Neuronal stem cell (in vitro differentiated cells): Measurements from ENCODE around the gene DDX59.

Source experiments
- DNase-seq: peaks from one replicate; pipeline ENCODE4 v3.0.0-alpha.2; 2013; ENCODE audit warnings: low spot score
- H2AFZ ChIP-seq: one replicate; pipeline ENCODE4 v1.6.1; 2013; ENCODE audit warnings: mild to moderate bottlenecking, low read length, inconsistent platforms
- H2AK5ac ChIP-seq: 2 replicates; pipeline ENCODE4 v1.6.1; 2013; ENCODE audit warnings: low read depth, mild to moderate bottlenecking, inconsistent platforms, low read length, moderate library complexity, mixed read lengths
- H2BK120ac ChIP-seq: 2 replicates; pipeline ENCODE4 v1.6.1; 2013; ENCODE audit warnings: low read depth, mild to moderate bottlenecking, inconsistent platforms, low read length, moderate library complexity, mixed read lengths
- H2BK12ac ChIP-seq: one replicate; pipeline ENCODE4 v1.6.1; 2013; ENCODE audit warnings: low read length, inconsistent platforms
- H2BK15ac ChIP-seq: 2 replicates; pipeline ENCODE4 v1.6.1; 2013; ENCODE audit warnings: mild to moderate bottlenecking, low read length, inconsistent platforms, mixed read lengths
- H2BK5ac ChIP-seq: one replicate; pipeline ENCODE4 v1.6.1; 2013; ENCODE audit warnings: inconsistent platforms, mild to moderate bottlenecking, low read length, moderate library complexity
- H3K14ac ChIP-seq: one replicate; pipeline ENCODE4 v1.6.1; 2013; ENCODE audit warnings: low read length, inconsistent platforms
- H3K18ac ChIP-seq: 2 replicates; pipeline ENCODE4 v1.6.1; 2013; ENCODE audit warnings: low read length, inconsistent platforms
- H3K23ac ChIP-seq: 2 replicates; pipeline ENCODE4 v1.6.1; 2013; ENCODE audit warnings: low read depth, mild to moderate bottlenecking, mixed read lengths, low read length, inconsistent platforms; ENCODE audit not compliant: poor library complexity
- H3K27ac ChIP-seq: replicated peaks from 3 replicates; pipeline ENCODE4 v1.5.1; 2013; ENCODE audit warnings: low read length, inconsistent platforms
- H3K27me3 ChIP-seq, 3 experiments: 2 replicates each; pipeline ENCODE4 v1.6.1; 2013; ENCODE audit warnings: low read length in 3 of 3, mild to moderate bottlenecking in 2 of 3, inconsistent platforms in 1 of 3, low read depth in 1 of 3, mixed read lengths in 1 of 3, moderate library complexity in 1 of 3; ENCODE audit not compliant: control insufficient read depth in 3 of 3, insufficient read depth in 3 of 3
- H3K36me3 ChIP-seq, 2 donors: replicated peaks in 1 of 2; 2 replicates each; pipeline ENCODE4 v1.6.1; 2013; ENCODE audit warnings: low read length in 2 of 2; ENCODE audit not compliant: control insufficient read depth in 2 of 2, insufficient read depth in 2 of 2
- H3K4ac ChIP-seq: 2 replicates; pipeline ENCODE4 v1.6.1; 2013; ENCODE audit warnings: inconsistent platforms, mild to moderate bottlenecking, low read length, moderate library complexity
- H3K4me1 ChIP-seq, 2 donors: 1 replicate in 1 of 2; 2 replicates in 1 of 2; pipeline ENCODE4 v1.6.1; 2013; ENCODE audit warnings: low read length in 2 of 2, low read depth in 1 of 2; ENCODE audit not compliant: control insufficient read depth in 2 of 2, insufficient read depth in 1 of 2
- H3K4me2 ChIP-seq: one replicate; pipeline ENCODE4 v1.6.1; 2013; ENCODE audit warnings: mild to moderate bottlenecking, low read length, inconsistent platforms; ENCODE audit not compliant: insufficient read depth, poor library complexity, severe bottlenecking
- H3K4me3 ChIP-seq, 2 donors: 2 replicates each; pipeline ENCODE4 v1.5.1; 2013; ENCODE audit warnings: low read length in 2 of 2, mild to moderate bottlenecking in 2 of 2, inconsistent platforms in 1 of 2, moderate library complexity in 1 of 2
- H3K79me1 ChIP-seq: one replicate; pipeline ENCODE4 v1.6.1; 2013; ENCODE audit warnings: low read depth, mild to moderate bottlenecking, inconsistent platforms, low read length, moderate library complexity
- H3K9ac ChIP-seq: one replicate; pipeline ENCODE4 v1.6.1; 2013; ENCODE audit warnings: mild to moderate bottlenecking, low read depth, low read length, inconsistent platforms; ENCODE audit not compliant: poor library complexity
- H3K9me3 ChIP-seq, 2 donors: replicated peaks in 1 of 2; 2 replicates each; pipeline versions ENCODE3 to v1.6.1; 2013; ENCODE audit warnings: low read length in 2 of 2, mild to moderate bottlenecking in 2 of 2, inconsistent platforms in 1 of 2, low read depth in 1 of 2, mixed read lengths in 1 of 2, moderate library complexity in 1 of 2; ENCODE audit not compliant: control insufficient read depth in 2 of 2, insufficient read depth in 1 of 2
- H4K8ac ChIP-seq: one replicate; pipeline ENCODE4 v1.6.1; 2013; ENCODE audit warnings: low read depth, mild to moderate bottlenecking, inconsistent platforms, low read length, moderate library complexity
- H4K91ac ChIP-seq: one replicate; pipeline ENCODE4 v1.6.1; 2013; ENCODE audit warnings: low read length, low read depth, mild to moderate bottlenecking, inconsistent platforms; ENCODE audit not compliant: poor library complexity
- WGBS, 2 donors: extraction: QIAGEN DNeasy Blood & Tissue Kit; methylation state at CpG; one replicate each; pipeline ENCODE4 v1.1.7; 2013; ENCODE audit warnings: missing lambda C conversion rate in 2 of 2, mixed read lengths in 1 of 2; ENCODE audit not compliant: insufficient read length in 2 of 2, insufficient replicate concordance in 1 of 2; ENCODE audit errors: extremely low coverage in 2 of 2; 5-methylcytosine and 5-hydroxymethylcytosine counted together

Gene DDX59

DNA sequence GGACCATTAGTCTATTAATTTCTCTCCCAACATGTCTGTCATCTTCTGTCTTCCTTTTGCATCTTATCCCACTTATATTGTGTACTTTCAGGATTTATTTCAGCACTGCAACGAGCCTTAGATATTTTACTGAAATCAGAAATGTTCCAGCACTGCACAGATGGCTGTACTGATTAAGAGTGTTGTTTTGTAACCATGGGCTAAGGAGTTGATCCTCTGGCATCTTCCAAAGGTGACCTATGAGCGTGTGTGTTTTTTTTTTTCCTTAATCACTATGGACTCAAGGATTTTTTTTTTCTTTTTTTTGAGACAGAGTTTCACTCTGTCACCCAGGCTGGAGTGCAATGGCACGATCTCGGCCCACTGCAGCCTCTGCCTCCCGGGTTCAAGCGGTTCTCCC is 7.1 kb upstream of the DDX59 start:
- Histone ChIP-seq H3K79me1 (no peaks in the 10 kb centered on the region), H2BK15ac (no peak overlapping the region), H3K4me1 (no peaks in the 10 kb centered on the region), H4K91ac (no peak overlapping the region), H3K18ac (no peak overlapping the region), H3K4me2 (no peak overlapping the region), H2AFZ (no peak overlapping the region), H3K23ac (no peak overlapping the region), H3K4me3 (no peak overlapping the region), H3K14ac (no peak overlapping the region), H3K36me3 (no peaks in the 10 kb centered on the region), H4K8ac (no peak overlapping the region), H3K9me3 (no peaks in the 10 kb centered on the region), H3K4ac (no peak overlapping the region), H2AK5ac (no peak overlapping the region), H2BK120ac (no peak overlapping the region), H2BK5ac (no peak overlapping the region), H2BK12ac (no peak overlapping the region), H3K27me3 (no peaks in the 10 kb centered on the region), H3K27ac (no peak overlapping the region), H3K9ac (no peak overlapping the region)
- no peak for DNase-seq
- no CpG with 5 or more reads among the region's 6 CpGs for WGBS, 2 donors

DNA sequence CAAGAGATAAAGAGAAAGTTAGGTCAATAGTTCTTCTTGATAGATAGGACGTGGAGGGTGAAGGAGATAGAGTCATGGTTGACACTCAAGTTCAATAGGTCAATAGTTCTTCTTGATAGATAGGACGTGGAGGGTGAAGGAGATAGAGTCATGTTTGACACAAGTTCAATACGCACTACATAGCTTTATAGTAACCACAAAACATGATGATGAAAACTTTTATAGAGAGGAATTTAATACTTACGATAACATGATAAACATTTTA is 5.8 kb upstream of the DDX59 start:
- no peak overlapping the region for H3K23ac ChIP-seq
- no peak overlapping the region for H2BK15ac ChIP-seq
- no peak overlapping the region for H4K91ac ChIP-seq
- no peak overlapping the region for H2BK12ac ChIP-seq
- H3K9me3 ChIP-seq: no peaks in the 10 kb centered on the region
- peaks cover 0 to 2% of the 10 kb centered on the region in 2 donors for H3K4me1 ChIP-seq
- WGBS, 2 donors: no CpG with 5 or more reads among the region's 4 CpGs
- no peak overlapping the region for H3K4me2 ChIP-seq
- H2AK5ac ChIP-seq: no peak overlapping the region
- H2BK120ac ChIP-seq: no peak overlapping the region
- H4K8ac ChIP-seq: no peak overlapping the region
- no peak overlapping the region for H3K27ac ChIP-seq
- DNase-seq: no peak
- no peaks in the 10 kb centered on the region for H3K79me1 ChIP-seq
- no peaks in the 10 kb centered on the region for H3K36me3 ChIP-seq
- no peak overlapping the region for H3K18ac ChIP-seq
- no peak overlapping the region for H3K4ac ChIP-seq
- no peak overlapping the region for H3K4me3 ChIP-seq
- H3K27me3 ChIP-seq: no peaks in the 10 kb centered on the region
- no peak overlapping the region for H2AFZ ChIP-seq
- no peak overlapping the region for H3K9ac ChIP-seq
- no peak overlapping the region for H3K14ac ChIP-seq
- no peak overlapping the region for H2BK5ac ChIP-seq

DNA sequence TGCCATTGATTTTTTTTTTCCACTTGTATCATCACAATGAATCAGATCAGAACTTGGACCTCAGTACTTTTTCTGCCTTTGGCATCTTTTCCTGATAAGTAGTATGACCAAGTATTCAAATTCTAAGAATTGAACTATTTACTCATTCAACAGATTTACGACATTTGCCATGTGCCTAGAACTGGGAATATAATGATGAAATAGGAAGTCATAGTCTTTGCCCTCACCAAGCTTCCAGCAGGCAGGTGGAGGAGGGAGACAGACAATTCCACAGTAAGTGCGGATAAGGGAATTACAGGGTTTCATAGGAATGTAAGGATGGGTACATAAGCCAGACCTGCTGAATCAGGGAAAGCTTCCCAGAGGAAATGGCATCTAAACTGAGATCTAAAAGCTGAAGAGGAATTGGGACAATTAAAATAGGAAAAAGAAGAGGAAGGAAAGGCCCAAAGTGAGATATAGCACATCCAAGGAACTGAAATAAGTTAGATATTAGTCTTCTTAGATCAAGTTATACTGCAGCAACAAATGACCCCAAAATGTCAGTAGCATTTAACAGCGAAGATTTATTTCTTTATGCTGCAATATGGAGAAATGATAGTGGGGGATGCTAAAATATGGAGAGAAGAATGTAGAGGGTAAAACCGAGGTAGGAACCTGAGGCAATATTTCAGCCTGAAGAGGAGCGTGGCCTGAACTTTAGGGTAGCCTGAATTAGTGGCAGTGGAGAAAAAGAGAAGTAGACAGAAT is 5.3 kb upstream of the DDX59 start:
- Histone ChIP-seq H4K91ac (no peak overlapping the region), H3K14ac (no peak overlapping the region), H2BK5ac (no peak overlapping the region), H4K8ac (no peak overlapping the region), H3K4me3 (no peak overlapping the region), H3K4ac (no peak overlapping the region), H3K4me2 (no peak overlapping the region), H2BK12ac (no peak overlapping the region), H2BK15ac (no peak overlapping the region), H3K79me1 (no peaks in the 10 kb centered on the region), H3K9me3 (no peaks in the 10 kb centered on the region), H3K36me3 (no peaks in the 10 kb centered on the region), H2BK120ac (no peak overlapping the region), H3K27ac (no peak overlapping the region), H3K23ac (no peak overlapping the region), H2AFZ (no peak overlapping the region), H3K27me3 (no peaks in the 10 kb centered on the region), H3K18ac (no peak overlapping the region), H2AK5ac (no peak overlapping the region), H3K9ac (no peak overlapping the region), H3K4me1 (peaks cover 0 to 2% of the 10 kb centered on the region in 2 donors)
- WGBS, 2 donors: no CpG with 5 or more reads among the region's 5 CpGs
- no peak for DNase-seq

DNA sequence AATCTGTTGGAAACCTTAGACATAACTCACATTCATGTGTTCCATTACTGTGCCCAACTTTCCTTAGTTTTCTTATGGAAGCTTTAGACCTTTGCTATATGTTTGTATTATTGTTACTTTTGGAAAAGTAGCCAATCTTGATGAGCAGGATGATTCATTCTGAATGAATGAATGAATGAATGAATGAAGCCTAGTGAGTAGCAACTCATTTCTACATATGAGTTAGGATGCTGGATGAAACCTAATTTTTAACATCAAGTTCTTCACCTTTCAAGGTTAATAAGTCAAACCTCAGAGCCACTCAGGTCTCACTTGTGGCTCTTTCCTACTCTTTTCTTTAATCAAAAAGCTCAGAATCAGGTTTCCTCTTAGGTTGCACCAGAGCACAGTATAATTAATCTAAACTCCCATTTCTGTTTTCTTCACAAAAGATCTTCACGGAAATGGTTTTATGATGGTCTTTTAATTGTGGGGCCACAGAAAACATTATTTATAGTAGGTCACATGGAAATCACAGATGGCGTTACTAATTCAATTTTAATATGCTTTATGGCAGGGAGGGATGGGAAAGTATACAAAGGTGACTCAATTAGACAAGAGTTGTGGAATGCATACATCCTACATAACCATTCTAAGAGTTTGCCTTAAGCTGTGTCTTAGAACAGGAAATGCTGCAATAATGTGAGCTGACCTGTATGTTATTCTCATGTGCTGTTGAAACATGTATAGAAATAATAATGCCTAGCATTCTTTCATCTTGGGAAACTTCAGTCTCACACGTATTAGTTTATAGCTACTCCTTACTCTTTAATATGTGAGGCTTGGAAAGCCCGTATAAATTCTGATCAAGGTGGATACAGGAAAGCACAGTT is 4.5 kb upstream of the DDX59 start:
- Histone ChIP-seq H3K36me3 (no peaks in the 10 kb centered on the region), H2BK5ac (no peak overlapping the region), H3K18ac (no peak overlapping the region), H3K9ac (no peak overlapping the region), H3K27me3 (no peaks in the 10 kb centered on the region), H2AFZ (no peak overlapping the region), H3K23ac (no peak overlapping the region), H2AK5ac (no peak overlapping the region), H4K8ac (no peak overlapping the region), H3K14ac (no peak overlapping the region), H4K91ac (no peak overlapping the region), H3K9me3 (no peaks in the 10 kb centered on the region), H2BK12ac (no peak overlapping the region), H3K79me1 (no peaks in the 10 kb centered on the region), H3K4me3 (no peak overlapping the region), H3K4me2 (no peak overlapping the region), H3K4me1 (peaks cover 0 to 2% of the 10 kb centered on the region in 2 donors), H3K27ac (no peak overlapping the region), H2BK120ac (no peak overlapping the region), H2BK15ac (no peak overlapping the region), H3K4ac (no peak overlapping the region)
- DNase-seq: no peak
- no CpG with 5 or more reads among the region's 4 CpGs for WGBS, 2 donors
